Thyroid gland (tissue), 4 donors: ENCODE results near the gene ZMAT3. TPM values are rescaled to one million over a fixed set of nuclear protein-coding genes. Genes with fewer than 3 reads are reported as not detected.
"Not testable (repeated sequence)": the region's sequence is repeated elsewhere in the genome, so short reads cannot be mapped to it uniquely, and the experiment has no call there.

Source experiments
- DNase-seq, 2 donors: peaks; one replicate each; pipeline ENCODE4 v3.0.0-alpha.2; 2019
- H3K27ac ChIP-seq, 3 donors: fragments of 200-600 bp; sonication (generic); 1 replicate in 2 of 3; 2 replicates in 1 of 3; pipeline ENCODE4 v1.5.1; 2016 to 2019; ENCODE audit warnings: mild to moderate bottlenecking in 1 of 3, moderate library complexity in 1 of 3
- H3K27me3 ChIP-seq: fragments of 200-600 bp; sonication (generic); one replicate; pipeline ENCODE4 v1.5.1; 2019
- H3K36me3 ChIP-seq, 2 donors: fragments of 200-600 bp; sonication (generic); one replicate each; pipeline ENCODE4 v1.5.1; 2016 to 2019
- H3K4me1 ChIP-seq, 2 donors: fragments of 200-600 bp; sonication (generic); one replicate each; pipeline ENCODE4 v1.5.1; 2017 to 2019
- H3K4me3 ChIP-seq, 3 donors: fragments of 200-600 bp; sonication (generic); replicated peaks in 1 of 3; 1 replicate in 2 of 3; 2 replicates in 1 of 3; pipeline ENCODE4 v1.5.1; 2016; ENCODE audit warnings: mild to moderate bottlenecking in 1 of 3
- H3K9me3 ChIP-seq: fragments of 200-600 bp; sonication (generic); one replicate; pipeline ENCODE4 v1.5.1; 2017
- CTCF ChIP-seq, 6 experiments: fragments of 200-600 bp in 3 of 6; fragments of 450-650 bp in 3 of 6; sonication (generic) in 3 of 6; IDR thresholded peaks; one replicate each; pipeline ENCODE4 v1.5.1; 2016 to 2019; ENCODE audit warnings: antibody characterized with exemption in 6 of 6, mild to moderate bottlenecking in 2 of 6, inconsistent platforms in 1 of 6, moderate library complexity in 1 of 6
- POLR2A ChIP-seq, 2 donors: fragments of 450-650 bp; IDR thresholded peaks; one replicate each; pipeline ENCODE4 v1.6.1; 2017; ENCODE audit warnings: antibody characterized with exemption in 2 of 2, mild to moderate bottlenecking in 2 of 2, moderate library complexity in 1 of 2
- WGBS, 2 donors: methylation state at CpG; one replicate each; pipeline ENCODE4 v1.1.5; 2017; 5-methylcytosine and 5-hydroxymethylcytosine counted together
- intact Hi-C: fragments of 100-400 bp; cut with DNase I; formaldehyde crosslinking; loops from one replicate; pipeline ENCODE4 v1.15.1; 2023
- total RNA-seq, 4 donors: library from RNA; depleted of rRNA; stranded (reverse); fragments of >200 nt; gene quantifications; one replicate each; pipeline ENCODE4 v1.2.3, GENCODE V29; 2016

The ZMAT3 gene
- total RNA-seq, result 10 to 100 TPM; 11.6 to 15.8 (median 13.1) TPM

DNA sequence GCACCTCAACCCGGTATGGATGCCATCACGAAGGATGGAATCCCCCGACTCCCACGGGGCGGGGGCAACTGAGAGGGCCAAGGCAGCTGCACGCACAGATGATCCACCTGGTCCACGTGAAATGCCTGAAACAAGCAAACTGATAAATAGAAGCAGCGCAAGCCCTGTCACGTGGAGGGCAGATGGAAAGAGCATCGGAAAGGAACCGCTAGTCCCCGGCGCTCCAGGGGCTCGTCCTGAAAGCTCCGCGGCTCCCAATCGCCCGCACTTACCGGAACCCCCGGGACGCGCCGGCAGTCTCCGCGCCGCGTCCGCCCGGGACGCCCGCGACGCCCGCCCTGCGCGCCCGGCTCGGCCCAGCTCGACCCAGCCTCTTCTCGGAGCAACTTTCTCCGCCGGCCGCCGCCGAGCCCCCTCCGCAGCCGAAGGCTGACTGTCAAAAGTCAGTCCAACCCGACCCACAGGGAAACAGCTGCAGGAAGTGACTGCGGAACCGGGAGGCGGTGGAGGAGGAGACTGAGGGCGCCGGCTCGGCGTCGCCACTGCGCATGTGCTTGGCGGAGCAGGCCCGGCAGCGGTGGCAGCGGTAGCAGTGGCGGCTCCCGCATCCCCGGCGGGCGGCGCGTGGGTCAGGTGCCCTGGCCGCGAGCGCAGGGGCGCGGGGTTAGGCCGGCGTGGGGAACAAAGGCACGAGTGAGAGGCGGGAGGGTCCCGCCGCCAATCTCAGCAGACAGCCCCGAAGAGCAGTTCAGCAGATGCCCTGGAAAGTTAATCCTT is at the start of gene ZMAT3:
Gene ZMAT3, minus strand, starts transcription at position 487 of the 777 bp plus-strand sequence. CDS start 4,057 bp downstream, outside the sequence.
- H3K4me3 ChIP-seq, result peak within 1 kb of the TSS; percentile 36 to 77 (median 73)
- peak within 1 kb of the TSS; percentile 67 to 86 (median 83) for H3K27ac ChIP-seq
- TF ChIP-seq CTCF (IDR thresholded peaks at IDR 0.05) (no peak), POLR2A (IDR thresholded peaks at IDR 0.05) (peak in 1 of 2 donors; percentile 77)
- H3K36me3 ChIP-seq, result peaks cover 4 to 8% of the 10 kb centered on the region in 2 donors
- 1% methylated on average over 14 to 26 of the region's 80 CpGs for WGBS, 2 donors
- DNase-seq, result peak; percentile 81 to 85
- intact Hi-C loops, result no loop called here
- H3K9me3 ChIP-seq, result no peaks in the 10 kb centered on the region
- H3K4me1 ChIP-seq, result peaks cover 0 to 4% of the 10 kb centered on the region in 2 donors
- no peaks in the 10 kb centered on the region for H3K27me3 ChIP-seq

DNA sequence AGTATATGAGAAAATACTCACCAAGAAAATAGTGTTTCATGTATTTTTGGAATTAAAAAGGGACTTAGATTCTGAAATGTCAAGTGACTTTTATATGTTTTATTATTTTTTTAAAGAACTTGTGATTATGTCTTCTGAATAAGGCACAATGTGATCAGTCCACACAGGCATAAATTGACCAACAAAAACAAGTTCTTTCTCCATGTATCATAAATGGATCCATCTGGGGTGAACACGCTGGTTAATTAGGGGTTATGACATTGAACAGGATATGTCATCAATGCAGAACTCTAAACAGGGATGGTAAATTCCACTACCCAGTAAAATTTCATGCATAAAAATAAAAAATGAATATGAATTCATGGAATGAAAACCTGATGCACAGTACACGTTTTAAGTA is 45.2 kb upstream of the ZMAT3 start:
- Histone ChIP-seq H3K9me3 (no peaks in the 10 kb centered on the region), H3K4me3 (no peak overlapping the region), H3K27me3 (no peaks in the 10 kb centered on the region), H3K27ac (no peak overlapping the region), H3K4me1 (no peaks in the 10 kb centered on the region), H3K36me3 (no peaks in the 10 kb centered on the region)
- no peak for DNase-seq
- WGBS, 2 donors, result 70 to 79% methylated on average over 2 of the region's 2 CpGs
- intact Hi-C loops, result no loop called here
- TF ChIP-seq CTCF (IDR thresholded peaks at IDR 0.05) (no peak), POLR2A (IDR thresholded peaks at IDR 0.05) (no peak)

GRCh38 chr3:179115444-179115843 is 43.8 kb upstream of the ZMAT3 start:
- H3K4me3 ChIP-seq, H3K9me3 ChIP-seq, H3K4me1 ChIP-seq, DNase-seq, intact Hi-C loops, H3K27me3 ChIP-seq, H3K27ac ChIP-seq, H3K36me3 ChIP-seq: not testable (repeated sequence)
- WGBS, 2 donors, result 36 to 41% methylated on average over 1 of the region's 1 CpG

- no peaks in the 10 kb centered on the region for H3K27me3 ChIP-seq
- intact Hi-C loops, result no loop called here
- H3K4me3 ChIP-seq, result no peak overlapping the region
- TF ChIP-seq CTCF (IDR thresholded peaks at IDR 0.05), result no peak
- no peak for TF ChIP-seq POLR2A (IDR thresholded peaks at IDR 0.05)
- no peak for DNase-seq
- H3K36me3 ChIP-seq, result no peaks in the 10 kb centered on the region
- H3K27ac ChIP-seq, result no peak overlapping the region
- WGBS, 2 donors, result 63 to 64% methylated on average over 2 of the region's 2 CpGs
- no peaks in the 10 kb centered on the region for H3K4me1 ChIP-seq
- no peaks in the 10 kb centered on the region for H3K9me3 ChIP-seq
Measured at GRCh38 chr3:179113903-179114302, 42.3 kb upstream of the ZMAT3 start.

- WGBS, 2 donors, result 81 to 84% methylated on average over 1 of the region's 1 CpG
- TF ChIP-seq CTCF (IDR thresholded peaks at IDR 0.05) (no peak), POLR2A (IDR thresholded peaks at IDR 0.05) (no peak)
Measured at GRCh38 chr3:179108086-179108485, 36.5 kb upstream of the ZMAT3 start.

More at GRCh38 chr3:179108086-179108485, 36.5 kb upstream of the ZMAT3 start:
- no peaks in the 10 kb centered on the region for H3K4me1 ChIP-seq
- H3K27me3 ChIP-seq, result no peaks in the 10 kb centered on the region
- H3K36me3 ChIP-seq, result no peaks in the 10 kb centered on the region
- H3K4me3 ChIP-seq, result no peak overlapping the region
- no peak overlapping the region for H3K27ac ChIP-seq
- DNase-seq, result no peak
- no peaks in the 10 kb centered on the region for H3K9me3 ChIP-seq
- intact Hi-C loops, result loop anchor here (10.0 kb wide), 1 partner anchor 207 kb away; no protein-coding TSS in a partner anchor
